Transverse colon (tissue), 4 donors: Measurements from ENCODE around the gene SLC6A17. TPM values are rescaled to one million over a fixed set of nuclear protein-coding genes. Genes with fewer than 3 reads are reported as not detected.

Experiments used
- DNase-seq: peaks from one replicate; pipeline ENCODE4 v3.0.0-alpha.2; 2019
- H3K27ac ChIP-seq, 4 donors: fragments of 200-600 bp; sonication (generic); 2 replicates each; pipeline ENCODE4 v1.5.1; 2016 to 2018; ENCODE audit warnings: inconsistent platforms in 4 of 4
- H3K27me3 ChIP-seq: fragments of 200-600 bp; sonication (generic); 2 replicates; pipeline ENCODE4 v1.5.1; 2017; ENCODE audit warnings: inconsistent platforms
- H3K36me3 ChIP-seq, 4 donors: fragments of 200-600 bp; sonication (generic); 2 replicates each; pipeline ENCODE4 v1.5.1; 2017 to 2019; ENCODE audit warnings: inconsistent platforms in 4 of 4
- H3K4me1 ChIP-seq, 4 donors: fragments of 200-600 bp; sonication (generic); 2 replicates each; pipeline ENCODE4 v1.5.1; 2017 to 2020; ENCODE audit warnings: inconsistent platforms in 4 of 4
- H3K4me3 ChIP-seq, 4 donors: fragments of 200-600 bp; sonication (generic); 1 replicate in 1 of 4; 2 replicates in 3 of 4; pipeline versions ENCODE4 v1.5.1 to v1.6.1; 2017 to 2019; ENCODE audit warnings: inconsistent platforms in 4 of 4
- H3K9me3 ChIP-seq, 2 donors: fragments of 200-600 bp; sonication (generic); 2 replicates each; pipeline ENCODE4 v1.5.1; 2017 to 2019; ENCODE audit warnings: inconsistent platforms in 2 of 2
- EP300 ChIP-seq: sonication (generic); formaldehyde crosslinking; IDR thresholded peaks from one replicate; pipeline ENCODE4 v1.6.1; 2017; ENCODE audit warnings: antibody characterized with exemption, low read depth
- POLR2A ChIP-seq: fragments of 450-650 bp; IDR thresholded peaks from one replicate; pipeline ENCODE4 v1.6.1; 2016; ENCODE audit warnings: antibody characterized with exemption, mild to moderate bottlenecking, moderate library complexity
- POLR2AphosphoS5 ChIP-seq, 3 donors: sonication (generic); formaldehyde crosslinking; IDR thresholded peaks; one replicate each; pipeline ENCODE4 v1.6.1; 2016; ENCODE audit warnings: antibody characterized with exemption in 3 of 3
- WGBS, 2 donors: methylation state at CpG; one replicate each; pipeline ENCODE4 v1.1.5; 2018; ENCODE audit warnings: low coverage in 1 of 2; 5-methylcytosine and 5-hydroxymethylcytosine counted together
- in situ Hi-C, 4 donors: fragments of 200-750 bp; cut with MboI; loops; one replicate each; pipeline versions ENCODE4 v1.15.0 to v1.15.1; 2017; ENCODE audit warnings: low sequenced_read_pairs in 3 of 4, low pct_ligation_motif_present in 1 of 4, low pct_unique_long_range_greater_than_20kb in 1 of 4
- intact Hi-C: fragments of 100-400 bp; cut with DNase I; formaldehyde crosslinking; loops from one replicate; pipeline ENCODE4 v1.15.1; 2023; ENCODE audit warnings: low total_unique reads
- total RNA-seq, 4 donors: library from RNA; depleted of rRNA; stranded (reverse); fragments of >200 nt; gene quantifications; one replicate each; pipeline ENCODE4 v1.1.0, GENCODE V29; 2016
- TF ChIP-seq, protein P1 (sequence below), 5 experiments: fragments of 200-600 bp in 3 of 5; fragments of 450-650 bp in 2 of 5; sonication (generic) in 3 of 5; IDR thresholded peaks; 1 replicate in 2 of 5; 2 replicates in 3 of 5; pipeline ENCODE4 v1.5.1; 2016 to 2017; ENCODE audit warnings: antibody characterized with exemption in 5 of 5, inconsistent platforms in 3 of 5, mild to moderate bottlenecking in 2 of 5, moderate library complexity in 1 of 5

Gene SLC6A17
- total RNA-seq, 4 donors from 2014 or later: under 0.01 to 0.37 (median 0.14) TPM; not detected in 1

DNA sequence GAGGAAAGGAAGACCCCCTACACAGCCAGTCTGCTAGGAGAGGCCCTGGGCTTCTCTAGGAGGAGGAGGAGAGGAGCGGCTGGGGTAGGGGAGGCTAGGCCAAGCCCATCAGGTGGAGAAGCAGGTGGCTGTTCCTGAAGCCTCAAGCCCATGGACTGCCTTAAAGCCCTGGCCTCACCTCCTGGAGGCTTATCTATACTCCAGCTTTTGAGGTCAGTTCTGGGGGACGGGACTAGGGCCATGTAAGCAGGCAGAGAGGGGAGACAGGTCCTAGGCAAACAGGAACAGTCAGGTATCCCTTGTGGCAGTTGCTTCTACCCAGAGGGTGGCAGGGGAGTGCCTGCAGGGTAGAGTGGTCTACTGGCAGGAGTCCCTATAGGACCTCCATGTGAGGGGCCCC is 100.5 kb downstream of the SLC6A17 start:
- Histone ChIP-seq H3K4me3 (no peak overlapping the region), H3K4me1 (no peaks in the 10 kb centered on the region), H3K36me3 (no peaks in the 10 kb centered on the region), H3K9me3 (no peaks in the 10 kb centered on the region), H3K27me3 (no peaks in the 10 kb centered on the region), H3K27ac (no peak overlapping the region)
- 88% methylated on average over 2 of the region's 2 CpGs; no CpG with 5 or more reads in 1 of the 2 donors for WGBS, 2 donors
- in situ Hi-C loops: no loop called here
- TF ChIP-seq POLR2AphosphoS5 (IDR thresholded peaks at IDR 0.05): no peak
- TF ChIP-seq, protein P1, sequence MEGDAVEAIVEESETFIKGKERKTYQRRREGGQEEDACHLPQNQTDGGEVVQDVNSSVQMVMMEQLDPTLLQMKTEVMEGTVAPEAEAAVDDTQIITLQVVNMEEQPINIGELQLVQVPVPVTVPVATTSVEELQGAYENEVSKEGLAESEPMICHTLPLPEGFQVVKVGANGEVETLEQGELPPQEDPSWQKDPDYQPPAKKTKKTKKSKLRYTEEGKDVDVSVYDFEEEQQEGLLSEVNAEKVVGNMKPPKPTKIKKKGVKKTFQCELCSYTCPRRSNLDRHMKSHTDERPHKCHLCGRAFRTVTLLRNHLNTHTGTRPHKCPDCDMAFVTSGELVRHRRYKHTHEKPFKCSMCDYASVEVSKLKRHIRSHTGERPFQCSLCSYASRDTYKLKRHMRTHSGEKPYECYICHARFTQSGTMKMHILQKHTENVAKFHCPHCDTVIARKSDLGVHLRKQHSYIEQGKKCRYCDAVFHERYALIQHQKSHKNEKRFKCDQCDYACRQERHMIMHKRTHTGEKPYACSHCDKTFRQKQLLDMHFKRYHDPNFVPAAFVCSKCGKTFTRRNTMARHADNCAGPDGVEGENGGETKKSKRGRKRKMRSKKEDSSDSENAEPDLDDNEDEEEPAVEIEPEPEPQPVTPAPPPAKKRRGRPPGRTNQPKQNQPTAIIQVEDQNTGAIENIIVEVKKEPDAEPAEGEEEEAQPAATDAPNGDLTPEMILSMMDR (IDR thresholded peaks at IDR 0.05): no peak
- TF ChIP-seq POLR2A: no peak
- no peak for TF ChIP-seq EP300
- DNase-seq: no peak
- intact Hi-C loops: no loop called here

Other genes with a start within 250 kb of the SLC6A17 start
- 10 to 100 TPM in 3 of 4 donors, 1 to 10 TPM in 1; 9.7 to 63.1 (median 14.4) TPM for gene CSF1, start 239.6 kb upstream of the SLC6A17 start, total RNA-seq
- gene AHCYL1, start 165.7 kb upstream of the SLC6A17 start, total RNA-seq: 10 to 100 TPM; 31.8 to 71.5 (median 51.3) TPM
- 10 to 100 TPM; 32.6 to 72.2 (median 58.7) TPM for gene STRIP1, start 115.9 kb upstream of the SLC6A17 start, total RNA-seq
- not detected for gene ALX3, start 79.8 kb upstream of the SLC6A17 start, total RNA-seq
- gene UBL4B, start 38.1 kb upstream of the SLC6A17 start, total RNA-seq: under 1 TPM in 1 of 4 donors, not detected in 3; 0.41 TPM
- gene KCNC4, start 59.8 kb downstream of the SLC6A17 start, total RNA-seq: 10 to 100 TPM in 1 of 4 donors, 1 to 10 TPM in 3; 1.8 to 25.8 (median 4.9) TPM
- 10 to 100 TPM; 39.3 to 69.7 (median 48.0) TPM for gene RBM15, start 188.9 kb downstream of the SLC6A17 start, total RNA-seq
- 1 to 10 TPM in 3 of 4 donors, not detected in 1; 1.4 to 3.7 (median 3.2) TPM for gene SLC16A4, start 240.5 kb downstream of the SLC6A17 start, total RNA-seq